HFFc6 (cell line): ENCODE data around the gene AK2. TPM values are rescaled to one million over a fixed set of nuclear protein-coding genes. Genes with fewer than 3 reads are reported as not detected.

Source experiments
- DNase-seq: peaks from one replicate; pipeline ENCODE4 v3.0.0-alpha.2; 2018
- H3K27ac Mint-ChIP-seq: 2 replicates; pipeline ENCODE4 v1.8.0; 2020; ENCODE audit warnings: mild to moderate bottlenecking, mixed read lengths
- H3K27me3 Mint-ChIP-seq: 2 replicates; pipeline ENCODE4 v1.8.0; 2021; ENCODE audit warnings: mild to moderate bottlenecking, moderate library complexity, mixed read lengths; ENCODE audit not compliant: insufficient read depth
- H3K36me3 Mint-ChIP-seq: 2 replicates; pipeline ENCODE4 v1.8.0; 2021; ENCODE audit warnings: low read depth, mixed read lengths
- H3K4me1 Mint-ChIP-seq: 2 replicates; pipeline ENCODE4 v1.8.0; 2020; ENCODE audit warnings: low read depth, mixed read lengths
- H3K4me3 Mint-ChIP-seq: 2 replicates; pipeline ENCODE4 v1.8.0; 2020; ENCODE audit warnings: mild to moderate bottlenecking, moderate library complexity, mixed read lengths
- H3K9me3 Mint-ChIP-seq: 2 replicates; pipeline ENCODE4 v1.8.0; 2020; ENCODE audit warnings: mild to moderate bottlenecking, mixed read lengths
- total RNA-seq, 6 experiments: library from RNA; stranded (reverse); fragmentation: NEBNext Ultra II Directional; extraction: Animal tissue kit (Norgen Biotek cat#: 25700); gene quantifications; 2 replicates in 1 of 6; 3 replicates in 5 of 6; pipeline ENCODE4 v1.2.3, GENCODE V29; 2021
- TF ChIP-seq, protein P1 (sequence below): fragments of 200-600 bp; sonication (generic); IDR thresholded peaks from 2 replicates; pipeline ENCODE4 v1.5.0; 2021; ENCODE audit warnings: antibody characterized with exemption, mild to moderate bottlenecking

AK2 gene
- total RNA-seq, 6 experiments from 2014 or later, result 160 to 173 (median 168) TPM

DNA sequence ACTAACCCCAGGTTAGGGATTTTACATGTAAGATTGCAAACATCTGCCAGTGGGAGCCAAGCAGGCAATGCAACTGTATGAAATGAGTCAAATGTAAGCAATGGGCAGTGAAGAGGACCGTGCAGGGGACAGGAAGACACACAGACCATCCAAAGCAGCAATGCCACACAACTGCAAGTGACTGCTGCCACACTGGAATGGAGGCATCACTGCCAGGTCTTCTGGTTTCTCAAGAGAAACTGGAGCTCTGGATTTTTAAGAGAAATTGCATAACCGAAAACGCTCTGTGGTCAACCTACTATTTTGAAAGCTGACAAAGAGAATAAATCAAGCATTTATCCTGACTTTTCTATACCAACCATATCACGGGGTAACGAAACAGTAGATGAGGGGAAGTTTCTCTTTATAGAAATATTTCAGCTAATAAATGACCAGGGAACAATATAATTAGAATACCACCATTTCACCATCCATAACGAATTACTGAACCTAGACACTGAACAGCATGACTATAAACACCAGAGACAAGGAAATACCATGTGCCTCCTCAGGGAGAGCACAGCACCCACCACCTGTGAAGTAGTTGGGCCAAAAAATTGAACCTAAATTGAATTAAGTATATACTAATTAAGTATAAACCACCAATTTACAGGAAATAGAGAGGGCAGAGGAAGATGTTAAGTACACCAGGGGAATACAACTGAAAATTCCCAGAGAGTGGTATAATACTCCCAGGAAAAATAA, 4.4 kb downstream of the AK2 start:
- no peaks in the 10 kb centered on the region; the same call in 1 of the 2 replicates for H3K27me3 Mint-ChIP-seq
- no peak overlapping the region for H3K27ac Mint-ChIP-seq
- peaks cover 50% of the 10 kb centered on the region for H3K4me1 Mint-ChIP-seq
- no peak overlapping the region for H3K4me3 Mint-ChIP-seq
- no peak for DNase-seq
- H3K9me3 Mint-ChIP-seq, result no peaks in the 10 kb centered on the region
- peaks cover 35% of the 10 kb centered on the region for H3K36me3 Mint-ChIP-seq
- TF ChIP-seq, protein P1, sequence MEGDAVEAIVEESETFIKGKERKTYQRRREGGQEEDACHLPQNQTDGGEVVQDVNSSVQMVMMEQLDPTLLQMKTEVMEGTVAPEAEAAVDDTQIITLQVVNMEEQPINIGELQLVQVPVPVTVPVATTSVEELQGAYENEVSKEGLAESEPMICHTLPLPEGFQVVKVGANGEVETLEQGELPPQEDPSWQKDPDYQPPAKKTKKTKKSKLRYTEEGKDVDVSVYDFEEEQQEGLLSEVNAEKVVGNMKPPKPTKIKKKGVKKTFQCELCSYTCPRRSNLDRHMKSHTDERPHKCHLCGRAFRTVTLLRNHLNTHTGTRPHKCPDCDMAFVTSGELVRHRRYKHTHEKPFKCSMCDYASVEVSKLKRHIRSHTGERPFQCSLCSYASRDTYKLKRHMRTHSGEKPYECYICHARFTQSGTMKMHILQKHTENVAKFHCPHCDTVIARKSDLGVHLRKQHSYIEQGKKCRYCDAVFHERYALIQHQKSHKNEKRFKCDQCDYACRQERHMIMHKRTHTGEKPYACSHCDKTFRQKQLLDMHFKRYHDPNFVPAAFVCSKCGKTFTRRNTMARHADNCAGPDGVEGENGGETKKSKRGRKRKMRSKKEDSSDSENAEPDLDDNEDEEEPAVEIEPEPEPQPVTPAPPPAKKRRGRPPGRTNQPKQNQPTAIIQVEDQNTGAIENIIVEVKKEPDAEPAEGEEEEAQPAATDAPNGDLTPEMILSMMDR, result no peak

DNA sequence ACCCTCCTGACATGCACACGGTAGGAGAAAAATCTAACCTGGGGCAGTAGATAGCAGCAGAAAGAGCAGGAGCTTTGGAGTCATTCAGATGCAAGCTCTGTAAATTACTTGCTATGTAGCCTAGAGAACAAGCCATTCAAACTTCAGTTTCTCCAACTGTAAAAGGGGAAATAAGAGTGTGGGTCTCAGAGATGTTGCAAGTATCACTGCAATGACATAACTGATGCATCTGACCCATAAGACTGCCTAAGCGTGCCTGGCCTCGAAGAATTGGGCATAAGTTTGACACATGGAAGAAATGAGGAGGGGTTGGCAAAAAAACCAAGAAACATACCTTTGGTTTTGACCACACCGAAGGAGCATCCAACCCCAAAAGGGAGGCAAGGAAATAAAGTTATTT, 5.2 kb downstream of the AK2 start:
- TF ChIP-seq, protein P1, result no peak
- Mint-ChIP-seq H3K36me3 (peaks cover 35% of the 10 kb centered on the region), H3K27ac (no peak overlapping the region; the same call in 1 of the 2 replicates), H3K4me1 (peaks cover 45% of the 10 kb centered on the region), H3K4me3 (no peak overlapping the region), H3K27me3 (no peaks in the 10 kb centered on the region; the same call in 1 of the 2 replicates), H3K9me3 (no peaks in the 10 kb centered on the region)
- DNase-seq, result no peak

DNA sequence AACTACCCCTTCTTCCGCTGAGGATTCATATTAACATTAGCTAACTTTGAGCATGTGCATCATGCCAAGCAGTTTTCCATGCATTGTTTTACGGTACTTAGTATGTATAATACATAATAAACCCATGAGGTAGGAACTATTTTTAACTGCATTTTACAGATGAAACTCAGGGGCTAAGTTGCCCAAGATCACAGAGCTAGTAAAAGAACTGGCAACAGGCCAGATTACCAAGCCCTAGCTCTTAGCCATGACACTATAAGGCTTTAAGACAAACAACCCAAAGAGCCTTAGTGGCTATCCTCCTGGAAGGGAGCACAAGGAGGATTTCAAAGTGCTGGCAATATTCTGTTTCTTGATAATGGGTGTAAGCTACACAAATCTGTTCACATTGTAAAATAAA, 6.1 kb downstream of the AK2 start:
- Mint-ChIP-seq H3K9me3 (no peaks in the 10 kb centered on the region), H3K27ac (no peak overlapping the region), H3K27me3 (no peaks in the 10 kb centered on the region), H3K4me3 (no peak overlapping the region), H3K4me1 (peaks cover 37% of the 10 kb centered on the region), H3K36me3 (peaks cover 28% of the 10 kb centered on the region)
- DNase-seq, result peak; percentile 6
- TF ChIP-seq, protein P1, result no peak

DNA sequence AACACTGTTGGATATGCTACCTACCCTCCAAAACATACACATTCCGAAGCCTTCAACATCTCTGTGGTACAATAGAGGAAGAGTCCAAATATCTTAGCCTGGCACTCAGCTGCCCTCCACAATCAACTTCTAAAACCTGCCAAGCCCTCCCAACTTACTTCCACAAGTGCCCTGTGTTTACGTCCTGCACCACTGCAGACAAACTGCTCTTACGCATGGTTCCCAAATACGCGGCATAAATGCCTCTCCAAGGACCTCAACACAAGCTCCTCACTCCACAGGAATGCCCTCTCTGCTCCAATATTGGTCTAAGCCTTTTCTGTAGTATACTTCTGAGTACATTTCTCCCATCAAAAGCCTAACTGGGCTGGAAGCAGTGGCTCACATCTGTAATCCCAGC, 6.8 kb downstream of the AK2 start:
- Mint-ChIP-seq H3K36me3 (peaks cover 28% of the 10 kb centered on the region), H3K27me3 (no peaks in the 10 kb centered on the region), H3K9me3 (no peaks in the 10 kb centered on the region), H3K4me3 (no peak overlapping the region), H3K4me1 (peaks cover 31% of the 10 kb centered on the region), H3K27ac (no peak overlapping the region)
- no peak for DNase-seq
- TF ChIP-seq, protein P1, result no peak

DNA sequence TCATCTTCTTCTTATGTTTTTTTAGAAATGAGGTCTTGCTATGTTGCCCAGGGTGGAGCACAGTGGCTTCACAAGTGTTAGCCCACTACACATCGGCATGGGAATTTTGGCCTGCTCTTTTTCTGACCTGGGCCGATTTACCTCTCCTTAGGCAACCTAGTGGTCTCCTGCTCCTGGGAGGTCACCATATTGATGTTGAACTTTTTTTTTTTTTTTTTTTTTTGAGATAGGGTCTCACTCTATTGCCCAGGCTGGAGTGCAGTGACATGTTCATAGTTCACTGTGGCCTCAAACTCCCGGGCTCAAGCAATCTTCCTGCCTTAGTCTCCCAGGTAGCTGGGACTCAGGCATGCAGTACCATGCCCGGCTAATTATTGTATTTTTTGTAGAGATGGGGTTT, 7.5 kb downstream of the AK2 start:
- Mint-ChIP-seq H3K4me3 (no peak overlapping the region), H3K27me3 (no peaks in the 10 kb centered on the region), H3K9me3 (no peaks in the 10 kb centered on the region), H3K36me3 (peaks cover 29% of the 10 kb centered on the region), H3K4me1 (peaks cover 25% of the 10 kb centered on the region), H3K27ac (no peak overlapping the region)
- no peak for DNase-seq
- TF ChIP-seq, protein P1, result no peak
